ENCODE measurements around the gene ANKRD52. TPM values are rescaled to one million over a fixed set of nuclear protein-coding genes. Genes with fewer than 3 reads are reported as not detected.

ANKRD52 gene
- total and polyA plus RNA-seq, 4 donors: 5.4 to 13.6 (median 9.3) TPM

- TF ChIP-seq ZBTB33 (IDR thresholded peaks at IDR 0.05) (no peak), SP1 (IDR thresholded peaks at IDR 0.05) (no peak), HNF4G (IDR thresholded peaks at IDR 0.05) (no peak), RAD21 (IDR thresholded peaks at IDR 0.05) (no peak), RXRA (IDR thresholded peaks at IDR 0.05) (no peak)
Measured at GRCh38 chr12:56231184-56231582, 27.0 kb downstream of the ANKRD52 start (continued).

- Histone ChIP-seq H3K9me3 (ENCODE audit: control insufficient read depth in 4 of 4, low read length in 3 of 4) (no peaks in the 10 kb centered on the region), H3K4me1 (ENCODE audit: control insufficient read depth in 4 of 4, insufficient read depth in 4 of 4, low read length in 3 of 4) (peaks cover 0 to 39% (median 30%) of the 10 kb centered on the region in 4 donors), H3K27me3 (ENCODE audit: control insufficient read depth in 4 of 4, insufficient read depth in 4 of 4, low read length in 3 of 4) (no peaks in the 10 kb centered on the region), H3K9ac (ENCODE audit: low read depth in 1 of 2, low read length in 2 of 2) (peak overlapping the region; percentile 75 to 96), H3K4me3 (ENCODE audit: low read depth in 1 of 3, low read length in 3 of 3) (peak overlapping the region; percentile 27 to 63 (median 40)), H3K27ac (ENCODE audit: low read depth in 1 of 2, low read length in 2 of 2) (peak overlapping the region; percentile 82 to 90), H3K36me3 (ENCODE audit: control insufficient read depth in 4 of 4, insufficient read depth in 3 of 4, low read depth in 1 of 4, low read length in 3 of 4) (peaks cover 0 to 2% (median 0%) of the 10 kb centered on the region in 4 donors)
- TF ChIP-seq CTCF (IDR thresholded peaks at IDR 0.05; ENCODE audit: low read depth, low read length, missing input control): no peak
- peak; percentile 77 for TF ChIP-seq SP1 (IDR thresholded peaks at IDR 0.05)
- TF ChIP-seq REST (IDR thresholded peaks at IDR 0.05): peak; percentile 30
- peak; percentile 23 for TF ChIP-seq NR2F2 (IDR thresholded peaks at IDR 0.05)
- no peak for TF ChIP-seq JUND (IDR thresholded peaks at IDR 0.05)
- TF ChIP-seq TAF1 (conservative IDR thresholded peaks at IDR 0.05): no peak
- TF ChIP-seq YY1 (IDR thresholded peaks at IDR 0.05): peak; percentile 80
- no peak for TF ChIP-seq FOXA2 (IDR thresholded peaks at IDR 0.05)
- TF ChIP-seq FOXA1 (IDR thresholded peaks at IDR 0.05): no peak
- TF ChIP-seq GABPA (IDR thresholded peaks at IDR 0.05 in 1 of 2, conservative IDR thresholded peaks at IDR 0.05 in 1 of 2): no peak
- no peak for TF ChIP-seq ATF3 (IDR thresholded peaks at IDR 0.05)
- TF ChIP-seq MAX (IDR thresholded peaks at IDR 0.05): no peak
- no peak for TF ChIP-seq ZBTB33 (IDR thresholded peaks at IDR 0.05)
- peak; percentile 85 to 87 for TF ChIP-seq HNF4A (conservative IDR thresholded peaks at IDR 0.05)
- TF ChIP-seq EGR1 (IDR thresholded peaks at IDR 0.05; ENCODE audit: low read depth in 2 of 2): no peak
- TF ChIP-seq RAD21 (IDR thresholded peaks at IDR 0.05): peak in 1 of 2 donors; percentile 11
- TF ChIP-seq RXRA (IDR thresholded peaks at IDR 0.05): peak; percentile 73 to 86
- peak; percentile 14 for TF ChIP-seq HNF4G (IDR thresholded peaks at IDR 0.05)
- WGBS: 32% methylated on average over 8 of the region's 8 CpGs
- DNase-seq (ENCODE audit: low spot score): peak; percentile 70
Measured at GRCh38 chr12:56230432-56231183, 27.6 kb downstream of the ANKRD52 start.

Measured in liver (tissue), 9 donors.